Stimulated activated CD8-positive, alpha-beta memory T cell treated with anti-CD3 and anti-CD28 coated beads, Interleukin-4, amount 100 ng/mL, for 24 hours (primary cell): ENCODE measurements around the gene C20orf141.

Experiments
- DNase-seq: peaks from one replicate; pipeline ENCODE4 v3.0.0-alpha.2; 2020; ENCODE audit warnings: low read depth

Gene C20orf141

GRCh38 chr20:2851086-2851485, 36.3 kb downstream of the C20orf141 start:
- no peak for DNase-seq

GRCh38 chr20:2858591-2858990, 43.8 kb downstream of the C20orf141 start:
- DNase-seq, result no peak

- no peak for DNase-seq
Measured at GRCh38 chr20:2859330-2860121, 44.7 kb downstream of the C20orf141 start.

- DNase-seq, result no peak
Measured at GRCh38 chr20:2864626-2865025, 49.8 kb downstream of the C20orf141 start.

GRCh38 chr20:2865101-2865500, 50.3 kb downstream of the C20orf141 start:
- DNase-seq, result no peak
